GM13976 (cell line): ENCODE measurements around the gene DNAJC15.
A peak's percentile ranks its signal among the peaks of the same experiment; 100 is the strongest.

Experiments
- DNase-seq: peaks from one replicate; pipeline ENCODE4 v3.0.0; 2012; ENCODE audit warnings: low spot score
- in situ Hi-C: fragments of 300-500 bp; cut with MboI; formaldehyde crosslinking; loops from one replicate; pipeline ENCODE4 v1.12.0; 2022; ENCODE audit warnings: low sequenced_read_pairs, mixed read lengths, inconsistent platforms; ENCODE audit not compliant: unreplicated experiment
- TF ChIP-seq, protein P1 (sequence below): IDR thresholded peaks from 2 replicates; pipeline ENCODE4 v1.5.1; 2012; ENCODE audit warnings: borderline replicate concordance, mild to moderate bottlenecking; ENCODE audit not compliant: insufficient read depth; ENCODE audit errors: extremely low read depth, missing control alignments, control extremely low read depth

The DNAJC15 gene

DNA sequence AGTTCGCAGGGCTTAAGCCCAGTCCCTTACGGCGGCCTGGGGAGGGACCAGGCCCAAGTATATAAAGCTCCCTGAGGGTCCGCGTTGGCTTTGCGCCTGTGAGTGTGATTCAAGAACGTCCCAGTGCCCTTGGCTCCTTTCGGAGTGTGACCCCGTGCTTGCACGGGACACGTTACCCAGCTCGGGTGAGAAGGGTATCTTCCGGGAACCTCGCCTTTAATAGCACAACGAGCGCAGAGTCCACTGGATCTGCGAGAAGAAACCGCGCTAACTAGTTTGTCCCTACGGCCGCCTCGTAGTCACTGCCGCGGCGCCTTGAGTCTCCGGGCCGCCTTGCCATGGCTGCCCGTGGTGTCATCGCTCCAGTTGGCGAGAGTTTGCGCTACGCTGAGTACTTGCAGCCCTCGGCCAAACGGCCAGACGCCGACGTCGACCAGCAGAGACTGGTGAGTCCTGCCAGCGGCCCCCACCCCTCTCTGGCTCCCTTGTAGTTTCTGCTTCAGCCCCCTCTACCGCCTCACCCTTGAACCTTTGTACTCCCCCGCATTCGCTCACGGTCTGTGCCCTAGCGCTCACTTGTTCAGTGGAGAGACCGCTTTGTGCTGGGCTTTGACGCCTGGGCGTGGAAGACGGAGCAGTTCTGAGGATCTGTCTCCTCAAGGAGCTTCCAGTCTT, at the start of gene DNAJC15:
TSS of gene DNAJC15 (plus strand) at position 298 of the 675 bp plus-strand sequence. CDS start at position 339, 41 bp downstream.
- peak; percentile 84 for DNase-seq
- TF ChIP-seq, protein P1, sequence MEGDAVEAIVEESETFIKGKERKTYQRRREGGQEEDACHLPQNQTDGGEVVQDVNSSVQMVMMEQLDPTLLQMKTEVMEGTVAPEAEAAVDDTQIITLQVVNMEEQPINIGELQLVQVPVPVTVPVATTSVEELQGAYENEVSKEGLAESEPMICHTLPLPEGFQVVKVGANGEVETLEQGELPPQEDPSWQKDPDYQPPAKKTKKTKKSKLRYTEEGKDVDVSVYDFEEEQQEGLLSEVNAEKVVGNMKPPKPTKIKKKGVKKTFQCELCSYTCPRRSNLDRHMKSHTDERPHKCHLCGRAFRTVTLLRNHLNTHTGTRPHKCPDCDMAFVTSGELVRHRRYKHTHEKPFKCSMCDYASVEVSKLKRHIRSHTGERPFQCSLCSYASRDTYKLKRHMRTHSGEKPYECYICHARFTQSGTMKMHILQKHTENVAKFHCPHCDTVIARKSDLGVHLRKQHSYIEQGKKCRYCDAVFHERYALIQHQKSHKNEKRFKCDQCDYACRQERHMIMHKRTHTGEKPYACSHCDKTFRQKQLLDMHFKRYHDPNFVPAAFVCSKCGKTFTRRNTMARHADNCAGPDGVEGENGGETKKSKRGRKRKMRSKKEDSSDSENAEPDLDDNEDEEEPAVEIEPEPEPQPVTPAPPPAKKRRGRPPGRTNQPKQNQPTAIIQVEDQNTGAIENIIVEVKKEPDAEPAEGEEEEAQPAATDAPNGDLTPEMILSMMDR, result peak; percentile 26
- in situ Hi-C loops, result no loop called here

DNA sequence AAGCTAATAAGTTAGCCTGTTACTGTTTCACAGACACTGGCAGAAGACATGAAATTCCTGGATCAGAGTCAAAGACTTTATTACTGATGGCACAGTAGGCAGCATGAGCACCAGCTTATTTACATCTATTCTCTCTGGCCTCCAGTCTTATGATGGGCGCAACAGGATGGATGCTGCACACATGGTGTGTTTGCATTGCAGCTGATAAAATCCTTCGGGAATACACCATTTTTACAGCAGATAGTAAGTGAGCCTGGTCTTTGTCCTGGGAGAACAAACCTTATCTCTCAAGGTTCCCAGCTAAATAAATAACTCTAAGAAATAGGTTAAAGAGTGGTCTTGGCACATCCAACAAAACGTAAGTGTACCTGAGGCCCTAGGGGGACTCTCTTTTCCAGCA, 47.3 kb upstream of the DNAJC15 start:
- TF ChIP-seq, protein P1, result no peak
- DNase-seq, result no peak
- in situ Hi-C loops, result no loop called here

DNA sequence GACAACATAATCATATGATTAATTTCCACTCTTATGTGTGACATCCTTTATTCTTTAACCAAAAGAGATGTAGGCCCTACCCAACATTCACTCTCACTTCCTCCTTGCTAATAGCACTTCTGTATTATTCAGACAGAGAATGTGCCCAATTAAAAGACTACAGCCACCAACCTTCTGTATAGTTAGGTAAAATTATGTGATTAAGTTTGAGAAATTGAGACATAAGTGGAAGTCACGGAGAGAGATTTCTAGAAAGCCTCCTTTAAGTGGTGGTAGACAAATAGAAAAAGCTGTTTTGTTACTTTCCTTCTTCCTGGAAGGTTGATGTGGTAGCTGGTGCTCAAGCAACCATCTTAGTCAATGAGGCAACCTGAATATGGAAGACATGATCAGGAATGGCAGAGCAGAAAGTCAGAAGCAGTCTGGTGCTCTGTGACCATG, 46.1 kb upstream of the DNAJC15 start:
- in situ Hi-C loops, result no loop called here
- TF ChIP-seq, protein P1, result no peak
- DNase-seq, result peak; percentile 34

DNA sequence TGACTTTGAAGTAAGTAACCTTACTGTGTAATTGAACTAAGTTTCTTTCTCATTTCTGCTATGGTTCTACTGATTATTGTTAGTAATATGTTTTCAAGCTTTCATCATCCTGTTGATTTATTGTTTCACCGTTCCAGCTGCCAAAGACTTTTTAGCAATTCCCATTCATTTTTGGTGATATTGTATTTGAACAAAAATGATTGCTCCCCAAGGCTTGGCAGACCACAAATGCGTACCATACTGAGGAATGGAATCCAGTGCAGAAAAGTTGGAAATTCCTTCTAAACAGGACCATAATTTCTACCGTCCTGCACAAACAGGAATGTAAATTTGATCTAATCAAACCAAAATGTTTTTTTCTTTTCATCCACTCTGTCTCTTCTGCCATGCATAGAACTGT, 42.1 kb upstream of the DNAJC15 start:
- in situ Hi-C loops, result no loop called here
- no peak for DNase-seq

DNA sequence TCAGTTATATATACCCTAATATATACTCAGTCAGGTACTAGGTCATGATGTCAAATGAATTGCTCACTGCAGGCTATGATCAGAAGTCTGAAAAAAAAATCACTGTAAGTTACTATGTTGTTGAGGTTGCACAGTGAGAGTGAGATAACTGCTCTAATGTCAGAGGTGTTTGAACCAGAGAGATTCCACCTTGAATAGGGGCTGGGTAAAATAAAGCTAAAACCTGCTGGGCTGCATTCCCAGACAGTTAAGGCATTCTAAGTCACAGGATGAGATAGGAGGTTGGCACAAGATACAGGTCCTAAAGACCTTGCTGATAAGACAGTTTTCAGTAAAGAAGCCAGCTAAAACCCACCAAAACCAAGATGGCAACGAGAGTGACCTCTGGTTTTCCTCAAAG, 41.5 kb upstream of the DNAJC15 start:
- in situ Hi-C loops, result no loop called here
- DNase-seq, result no peak
- TF ChIP-seq, protein P1, result no peak

More for the DNA sequence above, 42.1 kb upstream of the DNAJC15 start:
- TF ChIP-seq, protein P1, result no peak

DNA sequence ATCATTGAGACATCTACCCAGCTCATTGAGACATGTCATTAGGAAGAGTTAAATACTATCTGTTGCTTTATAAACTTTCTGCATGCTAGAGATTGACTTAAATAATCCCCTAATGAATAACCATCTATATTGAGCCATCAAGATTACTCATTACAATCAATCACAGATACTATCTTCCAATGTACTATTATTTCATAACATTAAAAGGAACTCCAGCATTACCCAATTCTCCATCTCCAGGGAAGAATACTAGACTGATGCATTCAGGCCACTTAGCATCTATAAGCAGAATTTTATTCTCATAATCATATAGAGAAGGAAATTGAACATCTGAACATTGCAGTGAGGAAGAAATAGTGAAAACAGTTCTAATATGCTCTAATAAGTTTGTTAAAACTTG, 39.4 kb upstream of the DNAJC15 start:
- TF ChIP-seq, protein P1, result no peak
- no peak for DNase-seq
- in situ Hi-C loops, result no loop called here
